SK-N-SH (cell line): ENCODE data around the gene LANCL3. TPM values are rescaled to one million over a fixed set of nuclear protein-coding genes. Genes with fewer than 3 reads are reported as not detected.

ENCODE experiments used
- CTCF ChIA-PET: fragments of 300-600, 350-600 bp; formaldehyde crosslinking; extraction: SDS; loops from one replicate; lab custom pipeline; 2021; lab: Yijun Ruan, JAX
- POLR2A ChIA-PET: fragments of 350-600 bp; sonication (Branson Sonifier 250); formaldehyde crosslinking; extraction: SDS; loops from one replicate; lab custom pipeline; 2020; ENCODE audit warnings: antibody characterized with exemption, inconsistent platforms; lab: Yijun Ruan, JAX
- DNase-seq: peaks from one replicate; pipeline ENCODE4 v3.0.0; 2012
- H2AFZ ChIP-seq: fragments of 200-600 bp; sonication (generic); 2 replicates; pipeline ENCODE4 v1.8.1; 2016; ENCODE audit warnings: antibody characterized with exemption, mild to moderate bottlenecking, low read depth
- H3F3A ChIP-seq: fragments of 200-600 bp; sonication (generic); replicated peaks from 2 replicates; pipeline ENCODE3; 2016; ENCODE audit warnings: antibody characterized with exemption, mild to moderate bottlenecking; ENCODE audit not compliant: insufficient read depth
- H3K27ac ChIP-seq, 2 experiments: fragments of 200-500 bp in 1 of 2; fragments of 200-600 bp in 1 of 2; sonication (Bioruptor generic) in 1 of 2; sonication (generic), shearing (Covaris generic) in 1 of 2; 2 replicates each; pipeline versions ENCODE4 v1.5.1 to v1.6.1; 2014 to 2016; ENCODE audit warnings: low read depth in 2 of 2, inconsistent platforms in 1 of 2, low read length in 1 of 2, mild to moderate bottlenecking in 1 of 2, mixed read lengths in 1 of 2
- H3K27me3 ChIP-seq: fragments of 200-600 bp; sonication (generic), shearing (Covaris generic); 2 replicates; pipeline ENCODE4 v1.6.1; 2016; ENCODE audit warnings: mixed run types; ENCODE audit not compliant: insufficient read depth
- H3K36me3 ChIP-seq, 2 experiments: fragments of 200-500 bp in 1 of 2; fragments of 200-600 bp in 1 of 2; sonication (Bioruptor generic) in 1 of 2; sonication (generic) in 1 of 2; replicated peaks in 1 of 2; 2 replicates each; pipeline versions ENCODE3 to v1.5.1; 2014 to 2016; ENCODE audit warnings: low read length in 1 of 2, mild to moderate bottlenecking in 1 of 2; ENCODE audit not compliant: insufficient read depth in 2 of 2, control insufficient read depth in 1 of 2
- H3K4me1 ChIP-seq, 2 experiments: fragments of 200-500 bp in 1 of 2; fragments of 200-600 bp in 1 of 2; sonication (Bioruptor generic) in 1 of 2; sonication (generic), shearing (Covaris generic) in 1 of 2; 2 replicates each; pipeline versions ENCODE4 v1.5.1 to v1.6.1; 2014 to 2016; ENCODE audit warnings: low read depth in 1 of 2, low read length in 1 of 2, mixed run types in 1 of 2; ENCODE audit not compliant: insufficient read depth in 2 of 2, control insufficient read depth in 1 of 2
- H3K4me2 ChIP-seq: fragments of 200-600 bp; sonication (generic), shearing (Covaris generic); 2 replicates; pipeline ENCODE4 v1.6.1; 2017; ENCODE audit warnings: mixed run types
- H3K4me3 ChIP-seq, 2 experiments: fragments of 200-500 bp in 1 of 2; fragments of 200-600 bp in 1 of 2; sonication (Bioruptor generic) in 1 of 2; sonication (generic), shearing (Covaris generic) in 1 of 2; 2 replicates each; pipeline versions ENCODE4 v1.5.1 to v1.8.1; 2014 to 2016; ENCODE audit warnings: low read depth in 2 of 2, inconsistent platforms in 1 of 2, low read length in 1 of 2, mild to moderate bottlenecking in 1 of 2, mixed read lengths in 1 of 2, moderate library complexity in 1 of 2
- H3K79me2 ChIP-seq: fragments of 200-600 bp; sonication (generic); 2 replicates; pipeline ENCODE4 v1.8.1; 2017; ENCODE audit warnings: mild to moderate bottlenecking; ENCODE audit not compliant: insufficient read depth
- H3K9ac ChIP-seq: fragments of 200-600 bp; sonication (generic); 2 replicates; pipeline ENCODE4 v1.6.1; 2017; ENCODE audit warnings: mixed run types
- H3K9me2 ChIP-seq: fragments of 200-600 bp; sonication (generic); 2 replicates; pipeline ENCODE4 v1.6.1; 2017; ENCODE audit warnings: mixed run types
- H3K9me3 ChIP-seq: fragments of 200-600 bp; sonication (generic); 2 replicates; pipeline ENCODE4 v1.6.1; 2017; ENCODE audit warnings: mixed run types, mild to moderate bottlenecking, moderate library complexity
- H4K20me1 ChIP-seq: fragments of 200-600 bp; sonication (generic); 2 replicates; pipeline ENCODE4 v1.6.1; 2017; ENCODE audit warnings: mild to moderate bottlenecking, mixed run types; ENCODE audit not compliant: insufficient read depth
- CHD2 ChIP-seq: fragments of 150-350 bp; IDR thresholded peaks from 2 replicates; pipeline ENCODE4 v1.6.1; 2018; ENCODE audit warnings: low read length; ENCODE audit not compliant: partially characterized antibody
- ELF1 ChIP-seq: IDR thresholded peaks from 2 replicates; pipeline ENCODE4 v1.4.0; 2012
- FOXJ3 ChIP-seq: sonication (generic); formaldehyde crosslinking; IDR thresholded peaks from 2 replicates; pipeline ENCODE4 v1.5.1; 2020; ENCODE audit warnings: mild to moderate bottlenecking, missing genetic modification reagents
- GABPA ChIP-seq: IDR thresholded peaks from 2 replicates; pipeline ENCODE4 v1.4.0; 2012; ENCODE audit warnings: low read depth, mild to moderate bottlenecking
- GATA2 ChIP-seq: sonication (generic); formaldehyde crosslinking; IDR thresholded peaks from 2 replicates; pipeline ENCODE4 v1.5.0; 2020; ENCODE audit warnings: mild to moderate bottlenecking, missing genetic modification reagents
- MAX ChIP-seq: IDR thresholded peaks from 2 replicates; pipeline ENCODE4 v1.4.0; 2012; ENCODE audit warnings: low read depth
- MEF2A ChIP-seq: IDR thresholded peaks from 2 replicates; pipeline ENCODE4 v1.4.0; 2012; ENCODE audit warnings: low read depth, borderline replicate concordance
- MXI1 ChIP-seq: IDR thresholded peaks from 2 replicates; pipeline ENCODE4 v1.6.1; 2012; ENCODE audit warnings: mild to moderate bottlenecking, low read depth, low read length, improper control_type of control experiment
- NFIC ChIP-seq: IDR thresholded peaks from 2 replicates; pipeline ENCODE4 v1.4.0; 2012; ENCODE audit warnings: borderline replicate concordance
- RCOR1 ChIP-seq: fragments of 150-350 bp; IDR thresholded peaks from 2 replicates; pipeline ENCODE4 v1.6.1; 2017; ENCODE audit warnings: antibody characterized with exemption, low read length
- REST ChIP-seq: IDR thresholded peaks from 2 replicates; pipeline ENCODE4 v1.6.1; 2012; ENCODE audit warnings: mild to moderate bottlenecking, low read depth, low read length, moderate library complexity
- RFX5 ChIP-seq: IDR thresholded peaks from 2 replicates; pipeline ENCODE4 v1.6.1; 2012; ENCODE audit warnings: mild to moderate bottlenecking, improper control_type of control experiment, low read length
- SMC3 ChIP-seq: IDR thresholded peaks from 2 replicates; pipeline ENCODE4 v1.6.1; 2012; ENCODE audit warnings: low read depth, low read length, improper control_type of control experiment
- TAF1 ChIP-seq: IDR thresholded peaks from 2 replicates; pipeline ENCODE4 v1.6.1; 2012; ENCODE audit warnings: low read depth, mild to moderate bottlenecking, low read length, moderate library complexity, borderline replicate concordance
- USF1 ChIP-seq: IDR thresholded peaks from 2 replicates; pipeline ENCODE4 v1.4.0; 2012; ENCODE audit warnings: low read depth, borderline replicate concordance
- ZBTB33 ChIP-seq: IDR thresholded peaks from 2 replicates; pipeline ENCODE4 v1.4.0; 2012; ENCODE audit warnings: low read depth, borderline replicate concordance
- whole genome bisulfite sequencing: methylation state at CpG from one replicate; pipeline ENCODE4 v1.1.6; 2017; ENCODE audit warnings: low lambda C conversion rate; 5-methylcytosine and 5-hydroxymethylcytosine counted together
- polyA plus RNA-seq, 3 experiments: library from polyadenylated mRNA; depleted of rRNA; stranded (reverse); fragments of >200 nt; gene quantifications; 2 replicates each; pipeline ENCODE4 v1.2.3, GENCODE V29; 2012

The LANCL3 gene
- polyA plus RNA-seq, 1 of the 3 experiments (the other 2 are of a cell fraction): under 0.01 TPM

- Histone ChIP-seq H3K36me3 (no peaks in the 10 kb centered on the region), H3K9ac (no peak overlapping the region), H3K4me1 (no peaks in the 10 kb centered on the region), H3F3A (no peaks in the 10 kb centered on the region), H3K27me3 (no peaks in the 10 kb centered on the region), H3K4me2 (no peak overlapping the region), H3K9me2 (no peaks in the 10 kb centered on the region), H3K79me2 (no peaks in the 10 kb centered on the region), H2AFZ (no peak overlapping the region), H3K27ac (no peak overlapping the region), H3K9me3 (no peaks in the 10 kb centered on the region), H4K20me1 (no peaks in the 10 kb centered on the region), H3K4me3 (no peak overlapping the region)
- TF ChIP-seq MAX: no peak
- TF ChIP-seq NFIC: no peak
- no peak for TF ChIP-seq RCOR1
- TF ChIP-seq SMC3: no peak
- no peak for TF ChIP-seq MXI1
- TF ChIP-seq ZBTB33: no peak
- no peak for TF ChIP-seq GATA2
- no peak for TF ChIP-seq ELF1
- TF ChIP-seq FOXJ3: no peak
- no peak for TF ChIP-seq GABPA
- TF ChIP-seq USF1: no peak
- no peak for TF ChIP-seq REST
- no peak for TF ChIP-seq MEF2A
- no peak for TF ChIP-seq TAF1
- TF ChIP-seq RFX5: no peak
- TF ChIP-seq CHD2: no peak
- no peak for DNase-seq
- 0% methylated on average over 1 of the region's 1 CpG for WGBS
- ChIA-PET POLR2A (no interaction called here), CTCF (no interaction called here)
Observed at GRCh38 chrX:37677243-37677642, 105.8 kb downstream of the LANCL3 start.
